Measurements from ENCODE around the gene COMMD9. TPM values are rescaled to one million over a fixed set of nuclear protein-coding genes. Genes with fewer than 3 reads are reported as not detected.

COMMD9 gene
- total and polyA plus RNA-seq, 2 donors (not counting 1 experiment from before 2014, with no cell fraction given) = 41.3 to 47.4 TPM

GRCh38 chr11:36249246-36249645 lies 40.0 kb downstream of the COMMD9 start:
- H3K4me3 ChIP-seq (ENCODE audit: control extremely low read depth in 1 of 5, extremely low read depth in 1 of 5, insufficient read depth in 1 of 5, low read depth in 2 of 5, low read length in 4 of 5) = no peak overlapping the region
- Mint-ChIP-seq H3K4me3 (no peak overlapping the region), H3K27ac (no peak overlapping the region), H3K4me1 (no peaks in the 10 kb centered on the region), H3K9me3 (ENCODE audit: insufficient read depth) (no peaks in the 10 kb centered on the region), H3K27me3 (peaks cover 61% of the 10 kb centered on the region)
- WGBS (ENCODE audit: insufficient coverage) = no CpG with 5 or more reads among the region's 2 CpGs
- peaks cover 0 to 16% (median 10%) of the 10 kb centered on the region in 4 experiments for H3K27me3 ChIP-seq (replicated peaks in 1 of 4; ENCODE audit: control extremely low read depth in 1 of 4, control insufficient read depth in 3 of 4, insufficient read depth in 4 of 4, low read length in 3 of 4)
- H3K79me2 ChIP-seq (ENCODE audit: control insufficient read depth, insufficient read depth, low read length) = no peaks in the 10 kb centered on the region
- TF ChIP-seq EZH2 (IDR thresholded peaks at IDR 0.05; ENCODE audit: borderline replicate concordance, insufficient read depth, low read depth, low read length, poor library complexity, severe bottlenecking) (no peak), CTCF (IDR thresholded peaks at IDR 0.05) (no peak)
- ChIA-PET CTCF (interaction anchor here (1.2 kb wide), 1 partner anchor 10 kb away, joined by 3 read pairs; no protein-coding TSS in a partner anchor), POLR2A (no interaction called here)
- H2AFZ ChIP-seq (ENCODE audit: insufficient read depth, low read depth, low read length, poor library complexity, severe bottlenecking) = no peak overlapping the region
- no peaks in the 10 kb centered on the region for H3K36me3 ChIP-seq (replicated peaks in 1 of 2; ENCODE audit: control extremely low read depth in 1 of 2, control insufficient read depth in 1 of 2, extremely low read depth in 1 of 2, insufficient read depth in 2 of 2, low read length in 1 of 2)
- H3K9me3 ChIP-seq (ENCODE audit: control extremely low read depth in 1 of 3, control insufficient read depth in 2 of 3, insufficient read depth in 1 of 3, low read length in 2 of 3) = peaks cover 0 to 3% (median 0%) of the 10 kb centered on the region in 3 donors
- H3K4me2 ChIP-seq (replicated peaks; ENCODE audit: low read depth, low read length, poor library complexity, severe bottlenecking) = no peak overlapping the region
- ATAC-seq (ENCODE audit: low read depth) (no peak), DNase-seq (no peak)
- intact Hi-C loops (cut with micrococcal nuclease) = no loop called here
- H4K20me1 ChIP-seq (ENCODE audit: control insufficient read depth, insufficient read depth, low read length, poor library complexity, severe bottlenecking) = no peaks in the 10 kb centered on the region
- H3K4me1 ChIP-seq (ENCODE audit: control insufficient read depth in 2 of 2, insufficient read depth in 2 of 2, low read length in 2 of 2) = no peaks in the 10 kb centered on the region
- no peak overlapping the region for H3K9ac ChIP-seq (ENCODE audit: low read length)
- no peak overlapping the region for H3K27ac ChIP-seq (ENCODE audit: low read length in 2 of 2)

GRCh38 chr11:36248436-36248835 lies 40.8 kb downstream of the COMMD9 start:
- no peaks in the 10 kb centered on the region for H3K79me2 ChIP-seq (ENCODE audit: control insufficient read depth, insufficient read depth, low read length)
- H3K4me2 ChIP-seq (replicated peaks; ENCODE audit: low read depth, low read length, poor library complexity, severe bottlenecking) = no peak overlapping the region
- H3K9ac ChIP-seq (ENCODE audit: low read length) = no peak overlapping the region
- H3K4me3 Mint-ChIP-seq = no peak overlapping the region
- H3K36me3 ChIP-seq (replicated peaks in 1 of 2; ENCODE audit: control extremely low read depth in 1 of 2, control insufficient read depth in 1 of 2, extremely low read depth in 1 of 2, insufficient read depth in 2 of 2, low read length in 1 of 2) = no peaks in the 10 kb centered on the region
- no peaks in the 10 kb centered on the region for H4K20me1 ChIP-seq (ENCODE audit: control insufficient read depth, insufficient read depth, low read length, poor library complexity, severe bottlenecking)
- DNase-seq (no peak), ATAC-seq (ENCODE audit: low read depth) (no peak)
- no peaks in the 10 kb centered on the region for H3K4me1 ChIP-seq (ENCODE audit: control insufficient read depth in 2 of 2, insufficient read depth in 2 of 2, low read length in 2 of 2)
- H3K4me1 Mint-ChIP-seq = no peaks in the 10 kb centered on the region
- peaks cover 0 to 13% (median 9%) of the 10 kb centered on the region in 4 experiments for H3K27me3 ChIP-seq (replicated peaks in 1 of 4; ENCODE audit: control extremely low read depth in 1 of 4, control insufficient read depth in 3 of 4, insufficient read depth in 4 of 4, low read length in 3 of 4)
- H3K27me3 Mint-ChIP-seq = peaks cover 60% of the 10 kb centered on the region
- no peak overlapping the region for H3K27ac Mint-ChIP-seq
- no peak overlapping the region for H3K27ac ChIP-seq (ENCODE audit: low read length in 2 of 2)
- POLR2A ChIA-PET = no interaction called here
- H2AFZ ChIP-seq (ENCODE audit: insufficient read depth, low read depth, low read length, poor library complexity, severe bottlenecking) = no peak overlapping the region
- no peak overlapping the region for H3K4me3 ChIP-seq (ENCODE audit: control extremely low read depth in 1 of 5, extremely low read depth in 1 of 5, insufficient read depth in 1 of 5, low read depth in 2 of 5, low read length in 4 of 5)
- CTCF ChIA-PET = no interaction called here
- no peaks in the 10 kb centered on the region for H3K9me3 Mint-ChIP-seq (ENCODE audit: insufficient read depth)
- 78% methylated on average over 2 of the region's 4 CpGs for WGBS (ENCODE audit: insufficient coverage)
- intact Hi-C loops (cut with micrococcal nuclease) = no loop called here
- H3K9me3 ChIP-seq (ENCODE audit: control extremely low read depth in 1 of 3, control insufficient read depth in 2 of 3, insufficient read depth in 1 of 3, low read length in 2 of 3) = peaks cover 0 to 3% (median 0%) of the 10 kb centered on the region in 3 donors
- TF ChIP-seq CTCF (IDR thresholded peaks at IDR 0.05) (no peak), EZH2 (IDR thresholded peaks at IDR 0.05; ENCODE audit: borderline replicate concordance, insufficient read depth, low read depth, low read length, poor library complexity, severe bottlenecking) (no peak)
